Type B pancreatic cell (in vitro differentiated cells): ENCODE results near the gene SLC34A1. TPM values are rescaled to one million over a fixed set of nuclear protein-coding genes. Genes with fewer than 3 reads are reported as not detected.

Experiments
- DNase-seq: peaks from one replicate; pipeline ENCODE4 v3.0.0; 2021; ENCODE audit warnings: mixed read lengths; ENCODE audit not compliant: unreplicated experiment; ENCODE audit errors: extremely low spot score
- H3K27ac Mint-ChIP-seq: 2 replicates; pipeline ENCODE4 v1.8.0; 2021; ENCODE audit warnings: mild to moderate bottlenecking, mixed read lengths
- H3K27me3 Mint-ChIP-seq: 2 replicates; pipeline ENCODE4 v1.8.0; 2021; ENCODE audit warnings: mixed read lengths
- H3K36me3 Mint-ChIP-seq: 2 replicates; pipeline ENCODE4 v1.8.0; 2021; ENCODE audit warnings: mixed read lengths
- H3K4me1 Mint-ChIP-seq: one replicate; pipeline ENCODE4 v1.8.0; 2021; ENCODE audit warnings: mixed read lengths; ENCODE audit not compliant: unreplicated experiment
- H3K4me3 Mint-ChIP-seq: 2 replicates; pipeline ENCODE4 v1.8.0; 2021; ENCODE audit warnings: mild to moderate bottlenecking, mixed read lengths
- H3K9me3 Mint-ChIP-seq: 2 replicates; pipeline ENCODE4 v1.8.0; 2021; ENCODE audit warnings: mixed read lengths
- total RNA-seq: library from RNA; stranded (reverse); gene quantifications from 2 replicates; pipeline ENCODE4 v1.2.1, GENCODE V29; 2021; ENCODE audit warnings: low replicate concordance
- TF ChIP-seq, protein P1 (sequence below): fragments of 200-600 bp; sonication (generic); conservative IDR thresholded peaks from 2 replicates; pipeline ENCODE4 v1.5.0; 2021; ENCODE audit warnings: antibody characterized with exemption, mild to moderate bottlenecking

Gene SLC34A1
- total RNA-seq, 1 donor from 2014 or later = 0.22 TPM

DNA sequence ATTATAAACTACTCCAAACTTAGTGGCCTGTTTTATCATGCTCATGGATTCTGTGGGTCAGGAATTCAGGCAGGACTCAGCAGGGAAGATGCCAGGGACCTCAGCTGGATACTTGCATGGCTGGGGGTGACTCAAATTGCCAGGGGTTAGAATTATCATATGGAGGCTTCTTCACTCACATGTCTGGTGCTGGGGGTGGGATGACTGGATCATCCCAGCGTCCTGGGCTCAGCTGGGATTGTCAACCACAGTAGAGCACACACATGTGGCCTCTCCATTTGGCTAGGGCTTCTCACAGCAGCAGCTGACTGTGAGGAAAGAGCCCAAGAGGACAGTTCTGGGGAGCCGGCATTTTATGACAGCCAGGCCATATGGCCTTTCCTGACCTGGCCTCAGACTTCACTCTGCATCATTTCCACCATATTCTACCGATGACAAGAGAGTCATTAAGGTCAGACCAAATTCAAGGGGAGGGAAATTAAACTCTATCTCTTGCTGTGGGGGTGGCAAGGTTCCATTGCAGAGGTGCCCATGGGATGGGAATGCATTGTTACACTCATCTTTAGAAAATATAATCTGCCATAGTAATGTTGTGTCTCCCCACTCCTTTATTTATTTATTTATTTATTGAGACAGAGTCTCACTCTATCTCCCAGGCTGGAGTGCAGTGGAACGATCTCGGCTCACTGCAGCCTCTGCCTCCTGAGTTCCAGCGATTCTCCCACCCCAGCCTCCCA is 37.0 kb downstream of the SLC34A1 start:
- H3K9me3 Mint-ChIP-seq = no peaks in the 10 kb centered on the region
- TF ChIP-seq, protein P1, sequence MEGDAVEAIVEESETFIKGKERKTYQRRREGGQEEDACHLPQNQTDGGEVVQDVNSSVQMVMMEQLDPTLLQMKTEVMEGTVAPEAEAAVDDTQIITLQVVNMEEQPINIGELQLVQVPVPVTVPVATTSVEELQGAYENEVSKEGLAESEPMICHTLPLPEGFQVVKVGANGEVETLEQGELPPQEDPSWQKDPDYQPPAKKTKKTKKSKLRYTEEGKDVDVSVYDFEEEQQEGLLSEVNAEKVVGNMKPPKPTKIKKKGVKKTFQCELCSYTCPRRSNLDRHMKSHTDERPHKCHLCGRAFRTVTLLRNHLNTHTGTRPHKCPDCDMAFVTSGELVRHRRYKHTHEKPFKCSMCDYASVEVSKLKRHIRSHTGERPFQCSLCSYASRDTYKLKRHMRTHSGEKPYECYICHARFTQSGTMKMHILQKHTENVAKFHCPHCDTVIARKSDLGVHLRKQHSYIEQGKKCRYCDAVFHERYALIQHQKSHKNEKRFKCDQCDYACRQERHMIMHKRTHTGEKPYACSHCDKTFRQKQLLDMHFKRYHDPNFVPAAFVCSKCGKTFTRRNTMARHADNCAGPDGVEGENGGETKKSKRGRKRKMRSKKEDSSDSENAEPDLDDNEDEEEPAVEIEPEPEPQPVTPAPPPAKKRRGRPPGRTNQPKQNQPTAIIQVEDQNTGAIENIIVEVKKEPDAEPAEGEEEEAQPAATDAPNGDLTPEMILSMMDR = no peak
- no peak overlapping the region for H3K27ac Mint-ChIP-seq
- H3K4me1 Mint-ChIP-seq = peaks cover 6% of the 10 kb centered on the region
- no peak for DNase-seq
- H3K36me3 Mint-ChIP-seq = no peaks in the 10 kb centered on the region
- no peaks in the 10 kb centered on the region for H3K27me3 Mint-ChIP-seq
- H3K4me3 Mint-ChIP-seq = no peak overlapping the region

DNA sequence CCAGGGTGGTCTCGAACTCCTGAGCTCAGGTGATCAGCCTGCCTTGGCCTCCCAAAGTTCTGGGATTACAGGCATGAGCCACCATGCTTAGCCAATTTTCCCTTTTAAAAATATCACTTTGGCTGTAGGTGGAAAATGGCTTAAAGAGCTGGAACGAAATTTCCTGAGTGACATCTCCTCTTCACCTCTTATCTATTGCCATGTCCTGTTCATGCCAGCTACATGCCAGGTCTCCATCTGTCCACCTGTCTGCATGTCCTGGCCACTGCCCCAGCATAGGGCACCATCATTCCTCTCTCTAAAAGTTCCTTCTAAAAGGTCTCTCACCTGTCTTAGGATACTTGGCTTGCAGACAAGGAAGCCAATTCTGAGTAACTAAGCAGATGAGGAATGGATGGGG is 39.4 kb downstream of the SLC34A1 start:
- Mint-ChIP-seq H3K27me3 (no peaks in the 10 kb centered on the region), H3K27ac (no peak overlapping the region), H3K4me3 (no peak overlapping the region), H3K9me3 (no peaks in the 10 kb centered on the region), H3K4me1 (peaks cover 12% of the 10 kb centered on the region), H3K36me3 (no peaks in the 10 kb centered on the region)
- no peak for DNase-seq
- TF ChIP-seq, protein P1 = no peak

DNA sequence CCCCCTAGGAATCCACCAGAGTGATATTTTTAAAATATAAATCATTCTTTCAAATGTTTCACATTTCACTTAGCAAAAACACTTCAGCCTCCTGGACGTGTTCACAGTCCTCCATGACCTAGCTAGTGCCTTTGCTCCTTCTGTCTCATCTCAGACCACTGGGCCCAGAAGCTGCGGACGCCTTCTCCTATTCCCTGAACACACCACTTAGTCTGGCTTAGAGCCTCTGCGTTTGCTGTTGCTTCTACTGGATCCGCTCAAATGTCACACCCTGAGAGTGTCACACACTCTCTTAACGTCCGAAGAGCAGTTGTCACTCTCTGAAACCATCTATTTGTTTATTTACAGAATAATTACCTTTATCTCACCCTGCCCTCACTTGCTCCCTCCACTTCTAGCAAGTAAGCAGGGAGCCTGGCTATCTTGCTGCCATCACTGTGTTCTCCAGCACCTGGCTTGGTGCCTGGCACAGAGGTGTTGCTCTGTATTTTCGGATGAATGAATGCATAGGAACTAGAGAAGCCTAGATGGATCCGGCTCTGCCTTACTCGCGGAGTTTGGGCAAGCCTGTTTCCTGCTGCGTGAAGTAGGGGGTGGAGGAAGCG is 41.1 kb downstream of the SLC34A1 start:
- no peak for DNase-seq
- Mint-ChIP-seq H3K4me1 (peaks cover 21% of the 10 kb centered on the region), H3K9me3 (no peaks in the 10 kb centered on the region), H3K27me3 (no peaks in the 10 kb centered on the region), H3K27ac (peak overlapping the region; percentile 97), H3K4me3 (peak overlapping the region; percentile 97), H3K36me3 (no peaks in the 10 kb centered on the region)
- TF ChIP-seq, protein P1 = no peak

DNA sequence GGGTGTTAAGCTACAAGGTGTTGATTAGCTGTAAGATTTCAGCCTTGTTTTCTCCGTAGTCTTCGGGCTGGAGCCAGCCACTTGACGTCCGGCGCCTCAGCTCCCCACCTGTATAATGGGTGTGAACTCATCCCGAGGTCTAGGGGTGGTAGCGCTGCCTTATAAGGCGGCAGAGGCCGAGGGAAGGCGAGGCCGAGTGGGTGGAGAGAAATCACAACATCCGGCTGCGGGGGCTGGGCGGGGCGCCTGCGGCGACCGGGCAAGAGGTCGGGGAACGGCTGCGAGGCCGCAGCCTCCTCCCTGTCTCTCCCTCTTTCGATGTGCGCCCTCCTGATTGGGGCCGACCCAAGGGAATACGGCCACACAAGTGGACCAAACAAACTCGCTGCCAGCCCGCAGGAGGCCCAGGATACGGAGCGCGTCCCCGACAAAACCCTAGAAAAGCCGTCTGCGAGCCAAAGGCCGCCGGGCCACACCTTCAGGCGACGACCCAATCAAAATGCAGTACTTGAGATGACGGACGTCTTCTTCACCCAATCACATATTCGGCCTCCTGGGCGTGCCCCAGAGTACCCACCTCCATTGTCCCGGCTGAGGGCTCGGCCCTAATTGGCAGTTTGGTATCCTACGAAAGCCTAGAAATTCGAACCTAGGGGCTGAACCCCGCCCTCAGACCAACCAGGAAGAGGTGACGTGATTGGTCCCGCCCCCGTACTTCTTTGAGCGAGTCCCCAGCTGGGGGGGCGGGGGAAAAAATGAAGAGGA is 41.7 kb downstream of the SLC34A1 start:
- TF ChIP-seq, protein P1 = no peak
- Mint-ChIP-seq H3K27me3 (no peaks in the 10 kb centered on the region), H3K4me3 (peak overlapping the region; percentile 97), H3K27ac (peak overlapping the region; percentile 97), H3K9me3 (no peaks in the 10 kb centered on the region), H3K4me1 (peaks cover 21% of the 10 kb centered on the region), H3K36me3 (no peaks in the 10 kb centered on the region)
- DNase-seq = peak; percentile 99

DNA sequence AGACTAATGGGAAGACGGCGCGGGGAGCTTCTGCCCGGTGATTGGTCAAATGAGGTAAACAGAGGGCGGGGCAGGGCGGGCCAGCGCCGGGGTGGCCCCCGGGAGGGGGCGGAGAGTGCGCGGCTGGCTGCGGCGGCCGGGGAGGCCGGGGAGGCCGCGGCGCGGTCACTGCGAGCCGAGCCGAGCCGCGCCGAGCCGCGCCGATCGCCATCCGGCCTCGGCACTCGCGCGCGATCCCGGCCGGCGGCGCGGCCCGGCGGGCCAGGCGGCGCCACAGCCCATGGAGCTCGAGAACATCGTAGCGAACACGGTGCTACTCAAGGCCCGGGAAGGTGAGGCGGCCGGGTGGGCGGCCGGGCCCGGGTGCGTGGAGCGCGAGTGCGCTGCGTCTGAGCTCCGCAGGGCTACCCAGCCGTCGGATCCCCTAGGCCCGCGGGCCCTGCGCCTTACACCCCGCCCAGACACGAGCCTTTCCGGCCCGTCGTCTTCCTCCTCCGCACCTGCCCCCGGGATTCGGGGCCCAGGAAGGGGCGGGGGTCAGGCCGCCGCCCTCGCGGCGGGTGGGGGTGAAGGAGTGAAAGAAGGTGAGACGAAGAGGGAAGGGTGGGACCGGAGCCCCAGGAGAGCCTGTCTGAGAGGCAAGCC is 42.5 kb downstream of the SLC34A1 start, which contains the start of gene GRK6:
GRK6 (plus strand) TSS at position 111 of the 645 bp plus-strand sequence; CDS start at position 281, 170 bp downstream.
- Mint-ChIP-seq H3K4me1 (peaks cover 21% of the 10 kb centered on the region), H3K4me3 (peak within 1 kb of the TSS; percentile 97), H3K27ac (peak within 1 kb of the TSS; percentile 97), H3K36me3 (no peaks in the 10 kb centered on the region), H3K27me3 (no peaks in the 10 kb centered on the region), H3K9me3 (no peaks in the 10 kb centered on the region)
- DNase-seq = no peak
- TF ChIP-seq, protein P1 = no peak
